IMR-90 (cell line): ENCODE measurements around the gene TSPAN1. TPM values are rescaled to one million over a fixed set of nuclear protein-coding genes. Genes with fewer than 3 reads are reported as not detected.

Source experiments
- ATAC-seq: fragments of 200-7000 bp; cut with Tn5 transposase; 2 replicates; pipeline ENCODE4 v1.9.1; 2020; ENCODE audit warnings: low read depth, mild to moderate bottlenecking, moderate library complexity
- BruUV-seq: library from RNA; stranded (reverse); fragments of 400-500 nt; replicated peaks from 2 replicates; lab custom pipeline; 2021; lab: Mats Ljungman, UMichigan
- CTCF ChIA-PET: fragments of 300-600 bp; formaldehyde crosslinking; extraction: SDS; loops from one replicate; lab custom pipeline; 2021; ENCODE audit warnings: antibody characterized with exemption; lab: Yijun Ruan, JAX
- POLR2A ChIA-PET: fragments of 300-600 bp; sonication (Branson Sonifier 250); formaldehyde crosslinking; loops from one replicate; lab custom pipeline; 2022; ENCODE audit warnings: antibody characterized with exemption; ENCODE audit not compliant: unreplicated experiment; lab: Charles Lee
- DNase-seq: peaks from one replicate; pipeline ENCODE4 v3.0.0; 2013
- H2AFZ ChIP-seq: replicated peaks from 2 replicates; pipeline ENCODE3; 2013; ENCODE audit warnings: low read length, mild to moderate bottlenecking; ENCODE audit not compliant: poor library complexity
- H2AK5ac ChIP-seq: 2 replicates; pipeline ENCODE4 v1.6.1; 2013; ENCODE audit warnings: low read depth, low read length, inconsistent platforms
- H2AK9ac ChIP-seq: replicated peaks from 2 replicates; pipeline ENCODE3; 2013; ENCODE audit warnings: mild to moderate bottlenecking, low read depth, low read length, moderate library complexity; ENCODE audit not compliant: poor library complexity
- H2BK120ac ChIP-seq: 2 replicates; pipeline ENCODE4 v1.6.1; 2013; ENCODE audit warnings: low read depth, low read length, inconsistent platforms
- H2BK15ac ChIP-seq: 3 replicates; pipeline ENCODE4 v1.6.1; 2013; ENCODE audit warnings: low read depth, low read length, inconsistent platforms
- H2BK20ac ChIP-seq: 2 replicates; pipeline ENCODE4 v1.6.1; 2013; ENCODE audit warnings: low read depth, mild to moderate bottlenecking, inconsistent platforms, low read length, moderate library complexity
- H2BK5ac ChIP-seq: 2 replicates; pipeline ENCODE4 v1.6.1; 2013; ENCODE audit warnings: mild to moderate bottlenecking, low read depth, low read length, inconsistent platforms; ENCODE audit not compliant: poor library complexity, severe bottlenecking
- H3K14ac ChIP-seq: replicated peaks from 2 replicates; pipeline ENCODE4 v1.6.1; 2013; ENCODE audit warnings: low read depth, low read length, inconsistent platforms
- H3K18ac ChIP-seq: 2 replicates; pipeline ENCODE4 v1.6.1; 2013; ENCODE audit warnings: low read depth, low read length, control low read depth
- H3K23ac ChIP-seq: 2 replicates; pipeline ENCODE4 v1.6.1; 2013; ENCODE audit warnings: low read depth, low read length, inconsistent platforms
- H3K27ac ChIP-seq: 2 replicates; pipeline ENCODE4 v1.5.1; 2013; ENCODE audit warnings: mild to moderate bottlenecking, control low read depth, low read length; ENCODE audit not compliant: insufficient read depth
- H3K27me3 ChIP-seq: 2 replicates; pipeline ENCODE4 v1.6.1; 2013; ENCODE audit warnings: low read length; ENCODE audit not compliant: control insufficient read depth, insufficient read depth
- H3K36me3 ChIP-seq: 2 replicates; pipeline ENCODE4 v1.6.1; 2013; ENCODE audit warnings: low read length, mixed read lengths; ENCODE audit not compliant: control insufficient read depth, insufficient read depth
- H3K4ac ChIP-seq: 2 replicates; pipeline ENCODE4 v1.6.1; 2013; ENCODE audit warnings: low read depth, low read length, inconsistent platforms
- H3K4me1 ChIP-seq: 2 replicates; pipeline ENCODE4 v1.6.1; 2013; ENCODE audit warnings: low read length, mixed read lengths; ENCODE audit not compliant: control insufficient read depth, insufficient read depth
- H3K4me2 ChIP-seq: 2 replicates; pipeline ENCODE4 v1.6.1; 2013; ENCODE audit warnings: low read depth, mild to moderate bottlenecking, control low read depth, low read length, moderate library complexity
- H3K4me3 ChIP-seq: 2 replicates; pipeline ENCODE4 v1.5.1; 2013; ENCODE audit warnings: low read depth, mild to moderate bottlenecking, control low read depth, low read length, moderate library complexity; ENCODE audit not compliant: insufficient read depth
- H3K56ac ChIP-seq: 2 replicates; pipeline ENCODE4 v1.6.1; 2013; ENCODE audit warnings: low read length, inconsistent platforms; ENCODE audit not compliant: insufficient read depth; ENCODE audit errors: extremely low read depth
- H3K79me1 ChIP-seq, 2 experiments: 2 replicates each; pipeline ENCODE4 v1.6.1; 2013; ENCODE audit warnings: low read length in 2 of 2, inconsistent platforms in 1 of 2, low read depth in 1 of 2
- H3K9ac ChIP-seq: 2 replicates; pipeline ENCODE4 v1.6.1; 2013; ENCODE audit warnings: low read depth, low read length, control low read depth
- H3K9me1 ChIP-seq: 2 replicates; pipeline ENCODE4 v1.6.1; 2013; ENCODE audit warnings: low read length, inconsistent platforms; ENCODE audit not compliant: insufficient read depth
- H3K9me3 ChIP-seq: 2 replicates; pipeline ENCODE4 v1.6.1; 2013; ENCODE audit warnings: low read length; ENCODE audit not compliant: control insufficient read depth, insufficient read depth
- H4K20me1 ChIP-seq: 2 replicates; pipeline ENCODE4 v1.6.1; 2013; ENCODE audit warnings: low read length, inconsistent platforms; ENCODE audit not compliant: insufficient read depth
- H4K5ac ChIP-seq: 2 replicates; pipeline ENCODE4 v1.6.1; 2013; ENCODE audit warnings: mild to moderate bottlenecking, low read depth, low read length, control low read depth
- H4K8ac ChIP-seq, 2 experiments: 2 replicates each; pipeline ENCODE4 v1.6.1; 2013; ENCODE audit warnings: low read depth in 2 of 2, low read length in 2 of 2, control low read depth in 1 of 2, inconsistent platforms in 1 of 2
- H4K91ac ChIP-seq: 2 replicates; pipeline ENCODE4 v1.6.1; 2013; ENCODE audit warnings: low read depth, low read length, inconsistent platforms; ENCODE audit not compliant: insufficient read depth
- MAFK ChIP-seq: IDR thresholded peaks from 2 replicates; pipeline ENCODE4 v1.6.1; 2012; ENCODE audit warnings: low read depth, low read length, improper control_type of control experiment
- MAZ ChIP-seq: IDR thresholded peaks from 2 replicates; pipeline ENCODE4 v1.6.1; 2012; ENCODE audit warnings: low read depth, mild to moderate bottlenecking, low read length, improper control_type of control experiment, moderate library complexity, borderline replicate concordance
- WGBS, 2 experiments: methylation state at CpG; one replicate each; pipeline versions ENCODE4 v1.1.5 to v1.1.7; 2013; ENCODE audit warnings: missing lambda C conversion rate in 2 of 2; ENCODE audit not compliant: insufficient read length in 1 of 2; ENCODE audit errors: extremely low coverage in 2 of 2; 5-methylcytosine and 5-hydroxymethylcytosine counted together
- dilution Hi-C: fragments of 300-500 bp; cut with HindIII; formaldehyde crosslinking; loops from one replicate; pipeline ENCODE4 v1.14.3; 2018; ENCODE audit warnings: low sequenced_read_pairs; ENCODE audit not compliant: unreplicated experiment
- in situ Hi-C: fragments of 300-500 bp; cut with MboI; formaldehyde crosslinking; loops from 3 replicates; pipeline ENCODE4 v1.14.3; 2019; ENCODE audit warnings: low sequenced_read_pairs, inconsistent platforms, mixed read lengths
- intact Hi-C: fragments of 100-400 bp; cut with micrococcal nuclease; formaldehyde crosslinking; loops from 2 replicates; pipeline ENCODE4 v1.10.0; 2022
- polyA plus RNA-seq, 3 experiments: library from polyadenylated mRNA; depleted of rRNA; stranded (reverse); fragments of >200 nt; gene quantifications; 2 replicates each; pipeline ENCODE4 v1.2.3, GENCODE V29; 2012; ENCODE audit warnings: low replicate concordance in 1 of 3
- total RNA-seq: library from RNA; depleted of rRNA; stranded (reverse); fragments of >200 nt; gene quantifications from 2 replicates; pipeline ENCODE4 v1.2.3, GENCODE V29; 2012

The TSPAN1 gene
- total and polyA plus RNA-seq, 2 of the 4 experiments (the other 2 are of a cell fraction), result 0.18 to 0.82 TPM

GRCh38 chr1:46169811-46170454 is 5.0 kb upstream of the TSPAN1 start:
- no CpG with 5 or more reads among the region's 3 CpGs for WGBS, 2 experiments
- BruUV-seq, result no TSS peak
- no peak for ATAC-seq

More at GRCh38 chr1:46169811-46170454, 5.0 kb upstream of the TSPAN1 start:
- DNase-seq, result no peak
- Histone ChIP-seq H3K36me3 (no peaks in the 10 kb centered on the region), H2BK15ac (no peak overlapping the region), H4K91ac (no peak overlapping the region), H4K20me1 (no peaks in the 10 kb centered on the region), H3K4ac (no peak overlapping the region), H3K56ac (no peak overlapping the region), H3K9me3 (no peaks in the 10 kb centered on the region), H2AK9ac (no peak overlapping the region), H3K18ac (no peak overlapping the region), H3K27me3 (peaks cover 32% of the 10 kb centered on the region), H2AFZ (no peak overlapping the region), H3K9ac (no peak overlapping the region), H4K5ac (no peak overlapping the region), H3K9me1 (peaks cover 5% of the 10 kb centered on the region), H3K4me3 (no peak overlapping the region), H3K4me2 (no peak overlapping the region), H4K8ac (no peak overlapping the region), H3K23ac (no peak overlapping the region), H2BK120ac (no peak overlapping the region), H3K14ac (no peak overlapping the region), H3K4me1 (peaks cover 5% of the 10 kb centered on the region), H3K79me1 (no peaks in the 10 kb centered on the region), H2AK5ac (no peak overlapping the region), H2BK5ac (no peak overlapping the region), H2BK20ac (no peak overlapping the region), H3K27ac (no peak overlapping the region)
- intact Hi-C loops (no loop called here), dilution Hi-C loops (no loop called here), in situ Hi-C loops (no loop called here)
- ChIA-PET CTCF (interaction anchor here (0.6 kb wide), 2 partner anchors 12 to 75 kb away, joined by 3 read pairs; no protein-coding TSS in a partner anchor), POLR2A (no interaction called here)
- 0 out of 2 replicates have a peak, but pooled peaks have one; percentile 37 for TF ChIP-seq MAFK
- TF ChIP-seq MAZ, result no peak
